ENCODE measurements around the gene MRPS6.

Gene MRPS6

GRCh38 chr21:34100337-34100736 is 27.0 kb downstream of the MRPS6 start:
- no peak for DNase-seq (ENCODE audit: low read depth)

DNA sequence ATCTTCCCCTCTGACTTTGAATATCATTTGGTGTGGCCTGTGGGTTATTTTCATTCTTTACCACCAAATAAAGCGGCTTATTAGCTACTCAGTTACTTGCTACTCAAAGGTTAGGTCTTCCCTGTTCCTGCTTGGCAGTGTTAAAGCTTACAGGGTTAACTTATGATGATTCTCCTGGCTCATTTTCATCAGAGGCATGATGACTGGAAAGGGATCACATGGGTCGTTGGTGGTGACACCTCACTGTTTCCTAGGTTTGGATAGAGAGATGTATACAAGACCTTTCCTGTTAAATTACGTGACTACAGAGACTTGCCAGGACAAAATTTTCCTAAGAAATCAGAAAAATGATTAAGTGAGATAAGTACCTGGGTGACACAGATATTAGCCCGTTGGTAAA is 27.4 kb downstream of the MRPS6 start:
- DNase-seq (ENCODE audit: low read depth): no peak

GRCh38 chr21:34105947-34106541 is 32.7 kb downstream of the MRPS6 start:
- no peak for DNase-seq (ENCODE audit: low read depth)

- DNase-seq (ENCODE audit: low read depth): no peak
Observed at GRCh38 chr21:34107606-34108005, 34.2 kb downstream of the MRPS6 start.

- no peak for DNase-seq (ENCODE audit: low read depth)
Observed at GRCh38 chr21:34109075-34109474, 35.7 kb downstream of the MRPS6 start.

GRCh38 chr21:34110594-34111202 is 37.3 kb downstream of the MRPS6 start:
- DNase-seq (ENCODE audit: low read depth): no peak

DNA sequence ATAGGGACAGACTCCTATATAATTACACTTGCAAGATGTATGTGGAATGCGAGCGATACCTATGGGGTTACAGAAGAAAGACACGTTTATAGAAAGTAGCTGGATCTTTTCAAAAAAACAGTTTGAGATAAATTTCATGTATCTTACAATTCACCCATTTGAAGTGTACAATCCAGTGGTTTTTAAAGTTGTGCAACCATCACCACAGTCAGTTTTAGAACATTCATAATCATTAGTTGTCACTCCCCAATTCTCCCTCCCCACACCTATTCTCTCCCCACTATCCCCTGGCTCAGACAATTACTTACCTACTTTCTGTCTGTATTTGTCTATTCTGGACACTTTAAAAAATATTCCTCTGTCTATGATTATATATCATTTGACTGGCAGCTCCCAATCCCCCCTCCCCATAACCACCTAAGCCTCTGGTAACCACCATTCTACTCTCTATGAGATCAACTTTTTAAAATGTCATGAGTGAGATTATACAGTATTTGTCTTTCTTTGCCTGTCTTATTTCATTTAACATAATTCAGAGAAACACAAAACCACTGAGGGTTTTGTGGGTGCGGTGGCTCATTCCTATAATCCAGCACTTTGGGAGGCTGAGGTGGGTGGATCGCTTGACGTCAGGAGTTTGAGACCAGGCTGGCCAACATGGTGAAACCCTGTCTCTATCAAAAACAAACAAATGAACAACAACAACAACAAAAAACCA is 39.1 kb downstream of the MRPS6 start:
- DNase-seq (ENCODE audit: low read depth): no peak

- no peak for DNase-seq (ENCODE audit: low read depth)
Observed at GRCh38 chr21:34113842-34114241, 40.5 kb downstream of the MRPS6 start.

GRCh38 chr21:34115160-34115559 is 41.8 kb downstream of the MRPS6 start:
- DNase-seq (ENCODE audit: low read depth): no peak

GRCh38 chr21:34116569-34116968 is 43.2 kb downstream of the MRPS6 start:
- DNase-seq (ENCODE audit: low read depth): no peak

DNA sequence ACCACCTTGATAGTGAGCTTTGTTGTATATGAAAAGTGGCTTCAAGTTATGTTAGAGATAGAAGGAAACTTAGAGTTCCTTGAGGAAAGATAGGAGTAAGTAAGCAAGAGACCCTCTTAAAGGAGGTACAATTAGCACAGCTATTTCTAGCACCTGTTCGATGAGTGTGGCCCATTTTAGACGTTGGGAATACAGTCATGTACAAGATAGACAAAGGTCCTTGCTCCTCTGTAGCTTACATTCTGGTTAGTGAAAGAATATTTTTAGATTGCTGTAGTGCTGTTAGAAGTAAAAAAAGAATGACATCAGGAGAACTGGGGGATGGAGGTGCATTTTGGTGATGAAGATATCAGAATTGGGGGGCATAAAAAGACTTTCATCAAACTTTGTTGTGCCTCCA is 47.5 kb downstream of the MRPS6 start:
- no peak for DNase-seq (ENCODE audit: low read depth)

- no peak for DNase-seq (ENCODE audit: low read depth)
Observed at GRCh38 chr21:34122047-34122446, 48.7 kb downstream of the MRPS6 start.

- DNase-seq (ENCODE audit: low read depth): no peak
Observed at GRCh38 chr21:34123609-34124008, 50.2 kb downstream of the MRPS6 start.

GRCh38 chr21:34126269-34126668 is 52.9 kb downstream of the MRPS6 start:
- peak; percentile 39 for DNase-seq (ENCODE audit: low read depth)

DNA sequence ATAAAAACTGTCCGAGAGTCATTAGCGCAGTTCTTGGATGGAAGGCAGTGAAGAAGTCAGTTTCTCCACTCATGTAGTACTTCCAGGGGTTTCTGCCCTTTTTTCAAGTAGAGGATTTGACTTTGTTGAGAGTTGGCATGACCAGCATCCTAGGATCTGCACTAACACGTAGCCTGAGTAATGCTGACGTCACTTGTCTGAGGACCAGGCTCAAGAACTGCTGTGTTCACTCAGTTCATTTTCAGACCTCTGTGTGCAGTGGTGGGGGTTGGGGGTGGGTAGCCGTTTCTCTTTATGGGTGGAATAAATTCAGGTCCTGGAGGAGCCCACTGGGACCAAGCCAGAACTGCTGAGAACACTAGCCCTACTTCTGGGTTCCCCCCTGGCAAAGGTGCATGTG is 53.3 kb downstream of the MRPS6 start:
- DNase-seq (ENCODE audit: low read depth): peak; percentile 19

DNA sequence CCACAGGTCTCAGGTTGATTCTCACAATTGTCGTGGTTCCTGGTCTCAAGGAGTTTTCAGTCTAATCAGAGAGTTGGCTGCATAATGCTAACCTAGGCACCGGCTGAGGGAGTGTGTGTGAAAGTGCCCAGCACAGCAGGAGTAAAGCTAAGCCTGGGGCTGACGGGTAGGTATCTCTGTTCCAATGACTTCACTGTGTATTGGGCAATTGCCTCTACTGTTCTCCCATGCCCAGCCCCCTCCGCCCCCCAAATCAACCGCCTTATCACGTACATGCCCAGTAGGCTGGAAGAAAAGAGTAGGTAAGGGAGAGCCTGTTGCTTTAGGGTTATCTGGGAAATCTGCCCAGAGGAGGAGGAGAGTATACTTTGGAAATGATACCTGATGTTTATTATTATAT is 54.7 kb downstream of the MRPS6 start:
- DNase-seq (ENCODE audit: low read depth): no peak

DNA sequence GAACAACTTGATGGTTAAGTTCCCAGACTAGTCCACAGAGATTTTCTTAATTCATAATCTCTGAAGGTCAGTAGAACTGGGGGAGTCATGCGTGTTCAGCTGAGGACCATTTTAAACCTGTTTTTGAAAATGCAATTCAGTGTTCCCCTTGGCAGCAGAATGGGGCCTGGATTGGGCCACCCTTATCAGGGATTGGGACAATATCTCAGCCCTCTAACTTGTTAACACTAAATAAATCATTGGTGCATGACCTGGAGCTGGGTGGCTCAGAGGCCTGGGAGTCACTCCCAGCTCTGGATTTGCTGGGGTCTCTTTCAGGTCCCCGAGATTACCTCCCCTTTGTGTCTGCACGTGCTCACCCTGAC is 55.3 kb downstream of the MRPS6 start:
- no peak for DNase-seq (ENCODE audit: low read depth)

- peak; percentile 73 for DNase-seq (ENCODE audit: low read depth)
Observed at GRCh38 chr21:34129039-34129891, 55.9 kb downstream of the MRPS6 start.

GRCh38 chr21:34129901-34130715 is 56.7 kb downstream of the MRPS6 start:
- DNase-seq (ENCODE audit: low read depth): no peak

GRCh38 chr21:34130716-34130985 is 57.3 kb downstream of the MRPS6 start:
- DNase-seq (ENCODE audit: low read depth): no peak

GRCh38 chr21:34131586-34131985 is 58.2 kb downstream of the MRPS6 start:
- no peak for DNase-seq (ENCODE audit: low read depth)

DNA sequence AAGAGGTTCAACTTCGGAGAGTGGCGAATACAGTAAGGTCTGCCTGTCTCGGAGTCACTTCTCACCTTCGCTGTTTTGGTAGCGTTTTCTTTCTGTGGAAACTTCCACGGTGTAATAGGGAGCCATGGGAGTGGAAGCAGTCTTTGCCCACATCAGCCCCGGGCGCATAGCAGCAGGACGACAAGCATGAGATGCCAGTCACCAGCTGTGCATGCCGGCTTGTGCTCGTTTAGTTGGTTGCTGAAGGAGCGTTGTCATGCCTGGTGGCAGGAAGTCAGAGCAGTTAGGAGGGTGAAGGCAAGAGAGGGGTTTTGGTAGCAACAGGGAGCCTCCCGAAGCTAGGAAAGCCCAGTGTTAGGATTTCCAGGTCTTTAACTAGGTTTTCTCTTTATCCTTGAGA is 58.8 kb downstream of the MRPS6 start:
- no peak for DNase-seq (ENCODE audit: low read depth)

Measured in GM04504 (cell line).